ENCODE measurements around the gene CDC26. TPM values are rescaled to one million over a fixed set of nuclear protein-coding genes. Genes with fewer than 3 reads are reported as not detected.

The CDC26 gene
- total RNA-seq, 2 experiments from 2014 or later: 15.8 to 18.0 TPM

Other genes starting within 250 kb of the CDC26 start
- gene ZFP37, start 218.8 kb downstream of the CDC26 start, total RNA-seq: under 1 TPM; 0.39 to 0.55 TPM
- gene SLC31A2, start 124.6 kb downstream of the CDC26 start, total RNA-seq: 1 to 10 TPM; 4.8 to 5.4 TPM
- 10 to 100 TPM; 11.9 to 14.2 TPM for gene FKBP15, start 54.3 kb downstream of the CDC26 start, total RNA-seq
- gene SLC31A1, start 54.0 kb downstream of the CDC26 start, total RNA-seq: 10 to 100 TPM; 12.1 to 12.3 TPM
- gene PRPF4, start 86 bp upstream of the CDC26 start, total RNA-seq: 10 to 100 TPM; 23.4 to 25.5 TPM
- gene RNF183, start 27.8 kb upstream of the CDC26 start, total RNA-seq: under 1 TPM in 1 of 2 experiments, not detected in 1; 0.44 TPM
- gene WDR31, start 64.7 kb upstream of the CDC26 start, total RNA-seq: under 1 TPM; 0.14 to 0.22 TPM
- not detected for gene BSPRY, start 74.0 kb upstream of the CDC26 start, total RNA-seq
- gene HDHD3, start 101.4 kb upstream of the CDC26 start, total RNA-seq: 10 to 100 TPM; 12.8 to 13.2 TPM
- 10 to 100 TPM; 14.5 to 15.0 TPM for gene ALAD, start 125.7 kb upstream of the CDC26 start, total RNA-seq
- 10 to 100 TPM; 63.6 to 64.9 TPM for gene POLE3, start 135.1 kb upstream of the CDC26 start, total RNA-seq
- under 1 TPM; 0.60 to 0.95 TPM for gene C9orf43, start 135.2 kb upstream of the CDC26 start, total RNA-seq
- 1 to 10 TPM; 6.1 to 7.5 TPM for gene RGS3, start 188.2 kb upstream of the CDC26 start, total RNA-seq